Activated CD4-positive, alpha-beta T cell treated with anti-CD3 and anti-CD28 coated beads for 4 hours (primary cell): ENCODE results near the gene MAGI1.
"Not testable (repeated sequence)": the region's sequence is repeated elsewhere in the genome, so short reads cannot be mapped to it uniquely, and the experiment has no call there.

Experiments
- DNase-seq, 2 donors: peaks; one replicate each; pipeline ENCODE4 v3.0.0-alpha.2; 2020

Gene MAGI1

GRCh38 chr3:65739901-65740541 is 298.7 kb downstream of the MAGI1 start:
- DNase-seq = no peak

DNA sequence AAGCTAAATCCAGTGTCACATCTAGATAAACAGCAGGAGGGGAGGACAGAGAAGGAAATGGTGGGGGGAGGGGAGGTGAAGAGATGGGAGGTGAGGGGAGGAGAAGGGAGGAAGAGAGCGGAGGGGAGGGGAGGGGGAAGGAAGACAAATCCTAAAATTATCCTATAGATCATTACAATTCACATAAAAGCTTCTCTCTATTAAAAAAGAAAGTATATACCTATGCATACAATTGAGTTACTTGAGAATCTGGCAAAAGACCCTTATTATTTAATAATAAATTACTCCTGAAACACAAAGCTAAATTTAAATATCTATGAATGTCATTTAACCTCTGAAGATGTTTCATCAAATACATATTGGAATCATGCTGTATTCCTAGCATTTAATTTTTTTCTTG is 303.9 kb downstream of the MAGI1 start:
- no peak for DNase-seq

GRCh38 chr3:65734382-65734781 is 304.3 kb downstream of the MAGI1 start:
- no peak for DNase-seq

GRCh38 chr3:65733459-65733858 is 305.3 kb downstream of the MAGI1 start:
- no peak for DNase-seq

GRCh38 chr3:65732051-65732935 is 306.4 kb downstream of the MAGI1 start:
- no peak for DNase-seq

- no peak for DNase-seq
Measured at GRCh38 chr3:65730449-65730848, 308.3 kb downstream of the MAGI1 start.

- no peak for DNase-seq
Measured at GRCh38 chr3:65729973-65730372, 308.7 kb downstream of the MAGI1 start.

GRCh38 chr3:65729555-65729954 is 309.2 kb downstream of the MAGI1 start:
- no peak for DNase-seq

DNA sequence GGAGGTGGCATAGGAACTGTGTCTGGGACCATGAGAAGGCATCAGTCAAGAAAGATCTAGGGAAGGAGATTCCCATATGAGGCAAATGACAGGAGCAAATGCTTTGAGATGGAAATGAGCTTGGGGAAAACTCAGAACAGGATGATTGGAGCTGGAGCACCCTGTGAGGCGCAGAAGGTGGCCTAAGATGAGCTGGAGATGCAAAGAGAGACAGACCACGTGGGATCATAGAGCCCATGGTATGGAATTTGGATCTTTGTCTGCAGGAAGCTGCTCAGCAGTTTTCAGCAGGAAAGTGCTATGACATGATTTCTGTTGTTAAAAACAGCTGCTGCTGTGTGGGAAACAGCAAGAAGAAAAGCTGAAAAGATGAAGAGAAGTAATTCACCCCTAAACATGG is 310.6 kb downstream of the MAGI1 start:
- DNase-seq = no peak

DNA sequence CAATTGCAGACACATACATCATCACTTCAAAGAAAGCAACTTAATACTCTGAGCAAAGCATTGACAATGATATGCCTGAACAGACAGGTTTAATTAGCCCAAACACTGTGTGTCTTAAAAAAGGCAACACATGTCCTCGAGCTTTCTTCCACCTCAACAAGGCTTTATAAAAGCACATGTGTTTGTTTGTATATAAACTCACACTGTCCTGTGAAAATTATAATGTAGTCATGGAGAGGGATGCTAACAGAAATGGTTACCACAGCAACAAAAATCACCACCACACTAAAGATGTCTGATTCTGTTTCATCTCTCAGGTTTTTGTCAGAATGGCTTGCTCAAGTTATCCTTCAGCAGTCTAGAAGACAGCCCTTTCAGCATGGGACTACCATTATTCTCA is 314.7 kb downstream of the MAGI1 start:
- no peak for DNase-seq

DNA sequence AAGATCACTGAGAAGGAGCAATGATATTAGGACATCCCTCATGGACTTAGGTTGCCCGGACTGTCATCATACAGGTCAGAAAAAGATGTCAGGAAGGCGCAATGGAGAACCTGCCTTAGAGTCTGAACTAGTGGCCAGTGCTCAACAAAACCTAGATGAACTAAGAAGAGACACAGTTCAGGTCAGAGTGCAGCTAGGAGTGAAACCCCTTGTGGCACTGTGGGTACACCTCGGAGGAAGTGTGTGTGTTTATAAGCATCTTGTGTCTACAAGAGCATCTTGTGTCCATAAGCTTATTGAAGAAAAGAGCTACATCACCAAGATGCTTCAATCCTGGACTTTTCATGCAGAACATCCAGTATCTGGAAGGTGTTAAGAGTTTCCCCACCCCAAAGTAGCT is 315.7 kb downstream of the MAGI1 start:
- no peak for DNase-seq

DNA sequence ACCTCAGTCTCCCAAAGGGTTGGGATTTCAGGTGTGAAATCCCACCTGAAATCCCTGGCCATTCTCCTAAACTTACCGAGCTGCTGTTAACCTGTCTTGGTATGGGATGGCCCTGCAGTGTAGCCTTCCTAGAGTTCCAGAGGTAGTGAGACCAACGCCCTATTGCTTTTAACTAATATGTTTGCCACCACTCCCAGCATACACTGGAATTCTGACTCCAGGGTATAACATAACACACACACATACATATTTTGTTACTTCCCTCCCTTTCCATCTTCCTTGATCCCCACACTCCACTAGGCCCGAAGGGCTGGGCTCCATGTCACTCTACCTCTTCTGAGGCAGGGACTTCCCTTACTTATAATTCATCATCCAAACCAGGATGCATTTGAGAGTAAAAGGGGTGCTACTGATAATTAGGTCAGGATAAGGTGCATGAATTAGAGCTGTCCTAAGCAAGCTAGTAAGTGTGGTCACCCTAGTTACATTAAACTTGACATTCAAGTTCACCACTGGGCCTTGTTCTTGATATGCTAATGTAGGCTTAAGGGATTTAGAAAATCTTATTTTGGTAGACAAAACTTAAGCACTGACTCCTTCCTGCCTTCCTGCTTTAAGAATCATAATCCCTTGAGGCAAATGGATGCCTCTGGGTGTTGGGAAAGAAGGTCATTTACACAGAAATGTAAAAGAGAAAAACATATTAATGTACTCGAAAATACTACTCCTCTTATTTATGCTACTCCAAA is 317.6 kb downstream of the MAGI1 start:
- no peak for DNase-seq

DNA sequence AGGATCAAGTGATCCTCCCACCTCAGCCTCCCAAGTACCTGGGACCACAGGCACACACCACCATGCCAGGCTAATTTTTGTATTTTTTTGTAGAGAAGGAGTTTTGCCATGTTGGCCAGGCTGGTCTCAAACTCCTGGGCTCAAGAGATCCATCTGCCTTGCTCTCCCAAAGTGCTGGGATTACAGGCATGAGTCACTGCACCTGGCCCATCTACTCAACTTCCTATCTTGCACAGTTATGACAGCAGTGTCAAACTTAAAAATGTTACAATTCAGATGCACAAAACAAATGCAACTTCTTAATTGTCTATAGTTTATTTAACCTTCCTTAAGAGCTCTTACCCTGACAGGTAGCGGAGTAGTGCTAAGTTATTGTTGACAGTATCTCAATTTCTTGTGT is 319.1 kb downstream of the MAGI1 start:
- not testable (repeated sequence) for DNase-seq

GRCh38 chr3:65717676-65718346 is 320.9 kb downstream of the MAGI1 start:
- DNase-seq = no peak

DNA sequence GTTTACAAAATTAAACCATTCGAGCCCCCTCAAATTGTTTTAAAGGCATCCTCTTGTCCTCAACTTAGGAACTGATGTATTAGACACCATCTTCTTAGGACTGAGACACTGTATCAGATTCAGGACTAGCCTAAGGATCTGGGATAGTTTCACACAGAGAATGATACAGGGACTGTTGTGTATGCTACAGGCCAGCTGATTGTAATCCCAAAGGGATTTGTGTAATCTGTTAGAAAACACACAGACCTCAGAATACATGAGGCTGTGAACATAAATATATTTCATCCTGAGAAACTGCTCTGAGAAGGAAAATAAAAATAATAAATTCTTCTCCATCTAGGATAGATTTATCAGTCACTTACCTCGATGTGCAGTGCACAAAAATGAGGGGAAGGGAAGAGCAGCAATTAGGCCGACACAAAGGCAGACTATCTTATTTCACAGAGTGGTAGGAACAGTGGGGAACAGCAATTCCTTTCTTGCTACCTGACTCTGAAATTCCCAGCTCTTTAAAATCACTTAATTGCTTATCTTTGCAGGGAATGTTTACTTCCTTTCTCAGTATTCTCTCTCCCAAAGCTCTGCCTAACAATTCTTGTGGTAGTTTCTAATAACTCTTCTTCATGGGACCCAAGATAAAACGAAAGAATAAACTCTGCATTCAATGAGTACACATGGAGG is 322.5 kb downstream of the MAGI1 start:
- no peak for DNase-seq

DNA sequence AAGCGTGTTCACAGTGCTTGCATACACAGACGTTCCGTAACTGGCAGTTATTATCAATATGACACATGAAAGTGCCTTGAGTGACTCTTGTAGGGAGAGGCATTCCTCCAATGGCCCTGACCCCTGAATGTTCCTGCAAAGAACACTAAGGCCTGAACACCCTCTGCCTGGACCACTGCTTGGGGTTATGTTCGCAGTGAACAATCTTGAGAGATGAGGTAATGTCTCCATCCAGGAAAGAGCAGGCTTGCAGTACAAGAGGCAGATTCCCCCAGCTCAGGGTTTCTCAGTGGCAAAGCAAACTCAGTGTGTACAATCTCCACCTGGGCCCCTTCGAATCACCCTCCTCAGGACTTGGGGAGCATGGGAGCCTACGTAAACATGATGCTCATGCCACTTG is 324.6 kb downstream of the MAGI1 start:
- DNase-seq = no peak

- DNase-seq = no peak
Measured at GRCh38 chr3:65713016-65713415, 325.7 kb downstream of the MAGI1 start.

DNA sequence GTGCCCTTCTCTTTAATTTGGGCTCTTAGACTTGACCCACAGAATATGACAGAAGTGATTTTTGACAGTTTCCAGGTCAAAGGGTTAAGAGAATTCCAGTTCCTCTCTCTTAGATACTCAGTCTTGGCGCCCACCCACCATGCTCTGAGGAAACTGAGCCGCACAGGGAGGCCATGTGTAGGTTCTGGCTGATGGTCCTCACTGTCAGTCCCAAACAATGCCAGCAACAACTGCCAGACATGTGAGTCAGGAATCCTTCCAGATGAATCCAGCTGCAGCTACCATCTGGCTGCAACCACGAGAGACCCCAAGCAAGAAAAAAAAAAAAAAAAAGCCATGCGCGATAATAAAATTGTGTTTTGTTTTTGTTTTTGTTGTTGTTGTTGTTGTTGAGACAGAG is 326.6 kb downstream of the MAGI1 start:
- no peak for DNase-seq

GRCh38 chr3:65706776-65707568 is 331.7 kb downstream of the MAGI1 start:
- no peak for DNase-seq

DNA sequence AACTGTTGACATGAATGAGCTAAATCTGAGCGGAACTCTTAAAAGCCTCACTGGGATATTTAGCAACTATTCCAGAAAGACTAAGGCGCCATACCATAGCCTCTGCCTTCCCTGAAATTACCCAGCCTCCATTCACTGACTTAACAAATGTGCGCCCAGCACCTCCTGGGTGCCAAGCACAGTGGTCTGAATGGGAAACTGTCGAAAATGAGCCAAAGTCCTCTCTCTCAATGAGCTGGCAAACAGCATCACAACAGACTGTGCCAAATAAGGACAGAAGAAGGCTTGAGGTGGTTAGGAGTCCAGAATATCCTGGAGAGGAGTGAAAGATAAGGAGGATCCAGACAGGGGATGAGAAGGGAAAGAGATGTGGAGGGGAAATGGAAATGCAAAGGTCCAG is 332.4 kb downstream of the MAGI1 start:
- DNase-seq = no peak

- no peak for DNase-seq
Measured at GRCh38 chr3:65703820-65704219, 334.9 kb downstream of the MAGI1 start.

DNA sequence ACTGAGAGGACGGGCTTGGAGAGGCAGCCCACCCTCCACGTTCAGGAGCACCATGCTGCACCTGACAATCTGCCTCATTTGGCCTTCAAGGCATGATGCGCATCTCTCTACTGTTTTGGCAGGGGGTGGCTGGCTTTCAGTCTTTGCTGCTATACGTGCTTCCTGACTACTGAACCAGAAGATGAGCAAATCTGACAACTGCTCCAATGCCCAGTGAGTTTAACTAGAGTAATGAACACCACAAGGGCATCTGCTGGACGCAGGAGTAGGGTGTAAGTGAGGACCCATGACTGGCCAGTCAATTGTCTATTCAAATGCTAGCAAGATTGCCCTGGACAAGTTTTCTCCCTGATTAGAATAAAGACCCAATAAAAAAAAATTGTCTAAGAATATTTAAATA is 335.7 kb downstream of the MAGI1 start:
- no peak for DNase-seq
